Hepatocyte (in vitro differentiated cells): Measurements from ENCODE around the gene PTH1R.

Experiments
- CTCF ChIP-seq: fragments of 200-600 bp; sonication (generic); IDR thresholded peaks from 2 replicates; pipeline ENCODE4 v1.5.1; 2016; ENCODE audit warnings: antibody characterized with exemption, mild to moderate bottlenecking; ENCODE audit not compliant: poor library complexity
- EZH2 ChIP-seq: fragments of 200-600 bp; sonication (generic); IDR thresholded peaks from 2 replicates; pipeline ENCODE4 v1.6.1; 2016; ENCODE audit warnings: antibody characterized with exemption, mild to moderate bottlenecking, borderline replicate concordance
- EZH2phosphoT487 ChIP-seq: fragments of 200-600 bp; sonication (generic); IDR thresholded peaks from one replicate; pipeline ENCODE4 v1.6.1; 2018; ENCODE audit warnings: antibody characterized with exemption, mild to moderate bottlenecking, low read depth, moderate library complexity; ENCODE audit not compliant: unreplicated experiment, severe bottlenecking

- no peak for TF ChIP-seq EZH2
- no peak for TF ChIP-seq CTCF
- no peak for TF ChIP-seq EZH2phosphoT487
Measured at GRCh38 chr3:46852334-46852720, 25.2 kb upstream of the PTH1R start.
